Measurements from ENCODE around the gene RASA2. TPM values are rescaled to one million over a fixed set of nuclear protein-coding genes. Genes with fewer than 3 reads are reported as not detected.

RASA2 gene
- total RNA-seq, 1 donor from 2014 or later, result 21.5 TPM

GRCh38 chr3:141447383-141447782 is 39.4 kb upstream of the RASA2 start:
- H3K4me3 Mint-ChIP-seq (ENCODE audit: low read depth), result no peak overlapping the region
- H3K4me1 Mint-ChIP-seq (ENCODE audit: low read depth), result peaks cover 2% of the 10 kb centered on the region
- H3K27ac Mint-ChIP-seq, result no peak overlapping the region
- H3K9me3 Mint-ChIP-seq (ENCODE audit: low read depth), result no peaks in the 10 kb centered on the region
- no peak for DNase-seq (ENCODE audit: low spot score, unreplicated experiment)
- TF ChIP-seq CTCF (IDR thresholded peaks at IDR 0.05; ENCODE audit: unreplicated experiment), result no peak
- no peaks in the 10 kb centered on the region for H3K27me3 Mint-ChIP-seq
- H3K36me3 Mint-ChIP-seq (ENCODE audit: insufficient read depth), result peaks cover 22% of the 10 kb centered on the region

- H3K4me3 Mint-ChIP-seq (ENCODE audit: low read depth), result no peak overlapping the region
- no peak for DNase-seq (ENCODE audit: low spot score, unreplicated experiment)
- peaks cover 13% of the 10 kb centered on the region for H3K36me3 Mint-ChIP-seq (ENCODE audit: insufficient read depth)
- TF ChIP-seq CTCF (IDR thresholded peaks at IDR 0.05; ENCODE audit: unreplicated experiment), result no peak
- H3K27me3 Mint-ChIP-seq, result no peaks in the 10 kb centered on the region
- H3K9me3 Mint-ChIP-seq (ENCODE audit: low read depth), result no peaks in the 10 kb centered on the region
- H3K4me1 Mint-ChIP-seq (ENCODE audit: low read depth), result peaks cover 2% of the 10 kb centered on the region
- H3K27ac Mint-ChIP-seq, result no peak overlapping the region
Observed at GRCh38 chr3:141448606-141449220, 38.1 kb upstream of the RASA2 start.

GRCh38 chr3:141449424-141449823 is 37.4 kb upstream of the RASA2 start:
- Mint-ChIP-seq H3K36me3 (ENCODE audit: insufficient read depth) (peaks cover 7% of the 10 kb centered on the region), H3K4me1 (ENCODE audit: low read depth) (peaks cover 2% of the 10 kb centered on the region), H3K27me3 (no peaks in the 10 kb centered on the region), H3K9me3 (ENCODE audit: low read depth) (no peaks in the 10 kb centered on the region), H3K27ac (no peak overlapping the region), H3K4me3 (ENCODE audit: low read depth) (no peak overlapping the region)
- TF ChIP-seq CTCF (IDR thresholded peaks at IDR 0.05; ENCODE audit: unreplicated experiment), result no peak
- no peak for DNase-seq (ENCODE audit: low spot score, unreplicated experiment)

- peaks cover 3% of the 10 kb centered on the region for H3K36me3 Mint-ChIP-seq (ENCODE audit: insufficient read depth)
- no peak overlapping the region for H3K4me3 Mint-ChIP-seq (ENCODE audit: low read depth)
- peaks cover 7% of the 10 kb centered on the region for H3K4me1 Mint-ChIP-seq (ENCODE audit: low read depth)
- H3K9me3 Mint-ChIP-seq (ENCODE audit: low read depth), result no peaks in the 10 kb centered on the region
- no peak for DNase-seq (ENCODE audit: low spot score, unreplicated experiment)
- no peaks in the 10 kb centered on the region for H3K27me3 Mint-ChIP-seq
- no peak overlapping the region for H3K27ac Mint-ChIP-seq
- TF ChIP-seq CTCF (IDR thresholded peaks at IDR 0.05; ENCODE audit: unreplicated experiment), result no peak
Observed at GRCh38 chr3:141450727-141451375, 36.0 kb upstream of the RASA2 start.

- Mint-ChIP-seq H3K9me3 (ENCODE audit: low read depth) (no peaks in the 10 kb centered on the region), H3K4me3 (ENCODE audit: low read depth) (no peak overlapping the region), H3K27ac (no peak overlapping the region), H3K27me3 (peaks cover 4% of the 10 kb centered on the region), H3K36me3 (ENCODE audit: insufficient read depth) (peaks cover 3% of the 10 kb centered on the region), H3K4me1 (ENCODE audit: low read depth) (peaks cover 9% of the 10 kb centered on the region)
- TF ChIP-seq CTCF (IDR thresholded peaks at IDR 0.05; ENCODE audit: unreplicated experiment), result peak; percentile 59
- no peak for DNase-seq (ENCODE audit: low spot score, unreplicated experiment)
Observed at GRCh38 chr3:141452045-141452444, 34.8 kb upstream of the RASA2 start.

Measured in progenitor cell of endocrine pancreas (in vitro differentiated cells).